Lower leg skin (tissue), 3 donors: ENCODE results near the gene SEPHS1.

Experiments used
- POLR2A ChIP-seq, 2 donors: fragments of 450-650 bp; IDR thresholded peaks; one replicate each; pipeline ENCODE4 v1.6.1; 2016 to 2017; ENCODE audit warnings: antibody characterized with exemption in 2 of 2, mild to moderate bottlenecking in 1 of 2, moderate library complexity in 1 of 2
- TF ChIP-seq, protein P1 (sequence below), 3 donors: fragments of 450-650 bp; IDR thresholded peaks; one replicate each; pipeline ENCODE4 v1.5.1; 2016; ENCODE audit warnings: antibody characterized with exemption in 3 of 3, mild to moderate bottlenecking in 3 of 3, moderate library complexity in 2 of 3

DNA sequence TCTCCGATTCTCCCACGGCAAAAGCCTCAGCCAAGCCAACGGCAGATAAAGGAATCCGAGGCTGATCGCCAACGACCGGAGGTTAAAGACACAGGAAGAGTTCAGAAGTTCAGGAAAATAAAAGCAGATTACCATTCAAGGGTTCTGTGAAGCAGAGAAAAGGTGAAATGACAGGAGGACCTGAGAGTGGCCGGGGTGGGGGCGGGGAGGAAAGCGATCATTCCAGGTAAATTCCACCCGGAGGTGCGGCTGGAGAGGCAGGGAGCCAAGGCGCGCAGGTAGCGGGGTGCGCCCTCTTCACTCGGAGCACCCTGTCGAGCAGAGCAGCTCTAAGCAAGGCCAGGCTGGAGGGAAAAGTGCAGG is 35.3 kb upstream of the SEPHS1 start:
- TF ChIP-seq, protein P1, sequence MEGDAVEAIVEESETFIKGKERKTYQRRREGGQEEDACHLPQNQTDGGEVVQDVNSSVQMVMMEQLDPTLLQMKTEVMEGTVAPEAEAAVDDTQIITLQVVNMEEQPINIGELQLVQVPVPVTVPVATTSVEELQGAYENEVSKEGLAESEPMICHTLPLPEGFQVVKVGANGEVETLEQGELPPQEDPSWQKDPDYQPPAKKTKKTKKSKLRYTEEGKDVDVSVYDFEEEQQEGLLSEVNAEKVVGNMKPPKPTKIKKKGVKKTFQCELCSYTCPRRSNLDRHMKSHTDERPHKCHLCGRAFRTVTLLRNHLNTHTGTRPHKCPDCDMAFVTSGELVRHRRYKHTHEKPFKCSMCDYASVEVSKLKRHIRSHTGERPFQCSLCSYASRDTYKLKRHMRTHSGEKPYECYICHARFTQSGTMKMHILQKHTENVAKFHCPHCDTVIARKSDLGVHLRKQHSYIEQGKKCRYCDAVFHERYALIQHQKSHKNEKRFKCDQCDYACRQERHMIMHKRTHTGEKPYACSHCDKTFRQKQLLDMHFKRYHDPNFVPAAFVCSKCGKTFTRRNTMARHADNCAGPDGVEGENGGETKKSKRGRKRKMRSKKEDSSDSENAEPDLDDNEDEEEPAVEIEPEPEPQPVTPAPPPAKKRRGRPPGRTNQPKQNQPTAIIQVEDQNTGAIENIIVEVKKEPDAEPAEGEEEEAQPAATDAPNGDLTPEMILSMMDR (IDR thresholded peaks at IDR 0.05), result no peak
- no peak for TF ChIP-seq POLR2A (IDR thresholded peaks at IDR 0.05)
